Right lung (tissue), 5 donors: ENCODE results near the gene TOMM20. TPM values are rescaled to one million over a fixed set of nuclear protein-coding genes. Genes with fewer than 3 reads are reported as not detected.

Experiments
- DNase-seq, 2 donors: peaks; one replicate each; pipeline ENCODE4 v3.0.0-alpha.2; 2013
- polyA plus RNA-seq, 5 donors: library from polyadenylated mRNA; unstranded; fragments of 120-200 nt; gene quantifications; one replicate each; pipeline versions ENCODE4 v1.2.1 to v1.2.3, GENCODE V29; 2013; ENCODE audit warnings: inconsistent platforms in 1 of 5, low replicate concordance in 1 of 5; ENCODE audit not compliant: insufficient read length in 5 of 5, insufficient read depth in 1 of 5

The TOMM20 gene
- polyA plus RNA-seq, 5 donors = 160 to 195 (median 194) TPM

DNA sequence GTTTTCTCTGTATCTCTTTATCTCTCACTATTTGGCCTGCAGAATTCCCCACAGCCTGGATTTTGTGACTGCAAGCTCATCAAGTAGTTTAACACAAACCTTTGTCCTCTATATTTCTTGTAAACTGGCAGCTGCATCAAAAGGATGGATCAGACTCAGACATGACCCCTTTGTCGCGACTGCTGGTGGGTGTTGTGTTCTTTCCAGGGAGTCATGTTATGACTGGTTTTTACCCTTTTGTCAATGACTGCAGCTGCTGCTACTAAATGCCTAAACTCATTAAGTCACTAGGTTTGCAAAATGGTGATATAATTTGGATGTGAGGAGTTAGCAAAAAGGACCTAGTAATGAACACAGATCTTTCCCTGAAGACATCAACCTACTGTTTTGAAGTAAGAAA, 10.2 kb upstream of the TOMM20 start:
- no peak for DNase-seq

DNA sequence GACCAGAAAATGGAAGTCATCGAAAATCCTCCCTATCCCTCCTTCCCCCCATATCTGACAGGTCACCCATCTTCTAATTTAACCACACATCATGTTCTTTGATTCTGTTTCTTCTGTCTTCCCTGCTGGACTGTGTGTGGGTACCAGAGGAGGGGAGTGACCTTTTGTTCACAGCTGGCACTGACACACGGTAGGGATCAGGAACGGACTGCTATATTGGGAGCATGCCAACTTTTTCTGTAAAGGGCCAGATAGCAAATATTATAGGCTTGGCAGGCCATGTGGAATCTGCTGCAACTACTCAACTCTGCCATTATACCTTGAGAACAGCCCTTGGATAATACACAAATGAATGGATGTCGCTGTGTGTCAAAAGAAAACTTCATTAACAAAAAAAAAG, 7.5 kb upstream of the TOMM20 start:
- DNase-seq = no peak

DNA sequence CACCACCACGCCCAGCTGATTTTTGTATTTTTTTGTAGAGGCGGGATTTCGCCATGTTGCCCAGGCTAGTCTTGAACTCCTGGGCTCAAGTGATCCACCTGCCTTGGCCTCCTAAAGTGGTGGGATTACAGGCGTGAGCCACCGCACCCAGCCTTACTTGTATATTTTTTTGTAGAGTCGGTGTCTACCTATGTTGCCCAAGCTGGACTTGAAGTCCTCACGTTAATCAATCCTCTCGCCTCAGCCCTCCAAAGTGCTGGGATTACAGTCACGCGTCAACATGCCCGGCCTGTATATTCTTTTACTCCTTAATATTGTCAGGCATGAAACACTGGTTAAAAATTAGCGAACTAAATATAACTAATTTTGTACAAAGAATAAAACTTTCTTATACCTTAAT, 5.5 kb upstream of the TOMM20 start:
- DNase-seq = no peak

DNA sequence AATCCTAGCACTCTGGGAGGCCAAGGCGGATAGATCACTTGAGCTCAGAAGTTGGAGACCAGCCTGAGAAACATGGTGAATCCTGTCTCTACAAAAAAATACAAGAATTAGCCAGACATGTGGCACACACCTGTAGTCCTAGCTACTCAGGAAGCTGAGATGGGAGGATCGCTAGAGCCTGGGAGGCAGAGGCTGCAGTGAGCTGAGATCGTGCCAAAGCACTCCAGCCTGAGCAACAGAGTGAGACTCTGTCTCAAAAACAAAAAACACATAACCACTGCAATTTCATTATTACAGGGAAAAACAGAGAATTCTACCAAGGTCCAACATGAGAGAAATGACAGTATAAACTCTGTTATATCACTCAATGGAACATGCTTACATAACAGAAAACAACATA, 4.4 kb upstream of the TOMM20 start:
- no peak for DNase-seq

DNA sequence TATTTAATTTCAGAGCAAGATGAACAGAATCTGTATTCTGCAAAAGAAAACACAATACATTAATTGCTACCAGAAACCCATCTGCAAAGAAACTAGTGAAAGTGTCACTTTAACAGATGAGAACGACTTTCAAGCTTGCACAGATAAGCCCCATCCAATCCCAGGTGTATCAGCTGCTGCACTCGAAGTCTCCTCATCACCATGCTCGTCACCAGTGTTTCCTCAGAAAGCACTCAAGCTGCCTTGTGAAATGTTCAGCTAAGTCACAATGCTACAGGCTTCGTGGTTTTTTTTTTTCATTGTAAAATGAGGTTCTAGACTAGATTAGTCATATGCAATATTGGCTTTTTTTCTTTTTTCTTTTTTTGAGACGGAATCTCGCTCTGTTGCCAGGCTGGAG, 3.3 kb upstream of the TOMM20 start:
- DNase-seq = no peak

DNA sequence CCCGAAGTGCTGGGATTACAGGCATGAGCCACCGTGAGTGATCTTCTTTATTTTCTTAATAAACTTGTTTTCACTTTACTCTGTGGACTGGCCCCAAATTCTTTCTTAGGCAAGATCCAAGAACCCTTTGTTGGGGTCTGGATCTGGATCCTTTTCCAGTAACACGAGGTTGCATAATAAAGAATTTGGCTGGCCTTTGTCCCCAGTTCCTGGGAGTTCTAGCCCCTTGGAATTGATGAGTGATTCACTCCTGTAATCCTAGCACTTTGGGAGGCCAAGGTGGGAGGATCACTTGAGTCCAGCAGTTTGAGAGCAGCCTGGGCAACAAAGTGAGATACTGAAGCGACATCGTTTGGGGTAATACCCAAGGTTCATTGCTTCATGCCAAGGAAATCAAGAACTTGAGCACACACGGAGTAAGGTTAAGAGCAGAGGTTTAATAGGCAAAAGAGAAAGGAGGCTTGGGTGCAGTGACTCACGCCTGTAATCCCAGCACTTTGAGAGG, 2.2 kb upstream of the TOMM20 start:
- DNase-seq = no peak

DNA sequence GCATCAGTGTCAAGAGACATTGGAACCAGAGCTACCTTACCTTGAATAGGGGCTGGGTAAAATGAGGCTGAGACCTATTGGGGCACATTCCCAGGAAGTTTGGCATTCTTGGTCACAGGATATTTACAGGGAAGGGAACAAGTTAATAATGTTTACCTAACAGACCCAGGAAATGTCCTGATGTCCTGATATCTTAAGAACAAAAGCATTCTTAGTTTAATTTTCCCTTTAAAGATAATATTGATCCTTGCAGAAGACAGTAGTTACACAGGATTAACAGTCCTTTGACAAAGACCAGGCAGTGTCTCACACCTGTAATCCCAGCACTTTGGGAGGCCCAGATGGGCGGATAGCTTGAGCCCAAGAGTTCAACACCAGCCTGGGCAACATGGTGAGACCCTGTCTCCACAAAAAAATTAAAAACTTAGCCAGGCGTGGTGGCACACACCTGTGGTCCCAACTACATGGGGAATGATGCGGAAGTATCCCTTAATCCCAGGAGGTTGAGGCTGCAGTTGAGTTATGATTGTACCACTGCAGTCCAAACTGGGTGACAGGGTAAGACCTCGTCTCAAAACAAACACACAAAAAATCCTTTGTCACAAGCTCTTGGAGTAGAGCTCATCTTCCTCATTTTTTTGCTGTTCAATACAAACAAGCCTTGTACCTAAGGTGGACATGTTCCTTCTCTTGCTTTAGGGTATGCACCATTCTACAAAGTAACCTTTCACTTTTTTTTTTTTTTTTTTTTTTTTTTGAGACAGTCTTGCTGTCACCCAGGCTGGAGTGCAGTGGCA, 1.3 kb upstream of the TOMM20 start:
- DNase-seq = no peak

DNA sequence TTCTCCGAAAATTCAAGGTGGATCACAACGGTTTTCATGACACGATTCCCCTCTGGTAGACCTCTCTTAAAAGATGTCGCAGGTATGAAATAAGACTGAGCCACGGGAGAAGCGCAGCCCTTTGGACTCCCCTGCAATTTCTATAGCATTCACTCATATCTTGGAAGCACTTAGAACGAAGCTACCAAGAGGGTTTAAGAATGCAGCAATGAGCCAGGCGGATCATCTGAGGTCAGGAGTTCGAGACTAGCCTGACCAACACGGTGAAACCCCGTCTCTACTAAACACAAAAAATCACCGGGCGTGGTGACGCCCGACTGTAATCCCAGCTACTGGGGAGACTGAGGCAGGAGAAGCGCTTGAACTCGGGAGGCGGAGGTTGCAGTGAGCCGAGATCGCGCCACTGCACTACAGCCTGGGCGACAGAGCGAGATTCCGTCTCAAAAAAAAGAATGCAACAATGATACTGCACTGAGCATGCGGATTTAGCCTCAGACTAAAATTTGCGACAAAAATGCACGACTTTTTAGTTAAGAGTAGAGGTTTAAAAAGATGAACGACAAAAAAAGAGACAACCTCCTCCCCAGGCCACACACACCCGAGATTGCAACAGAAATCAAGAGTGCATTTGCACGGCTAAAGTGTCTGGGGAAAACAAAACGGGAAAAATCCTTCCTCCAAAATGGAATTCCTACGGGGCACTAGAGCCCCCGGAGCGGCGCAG, 743 bp downstream of the TOMM20 start:
- peak in 1 of 2 donors; percentile 8 for DNase-seq

DNA sequence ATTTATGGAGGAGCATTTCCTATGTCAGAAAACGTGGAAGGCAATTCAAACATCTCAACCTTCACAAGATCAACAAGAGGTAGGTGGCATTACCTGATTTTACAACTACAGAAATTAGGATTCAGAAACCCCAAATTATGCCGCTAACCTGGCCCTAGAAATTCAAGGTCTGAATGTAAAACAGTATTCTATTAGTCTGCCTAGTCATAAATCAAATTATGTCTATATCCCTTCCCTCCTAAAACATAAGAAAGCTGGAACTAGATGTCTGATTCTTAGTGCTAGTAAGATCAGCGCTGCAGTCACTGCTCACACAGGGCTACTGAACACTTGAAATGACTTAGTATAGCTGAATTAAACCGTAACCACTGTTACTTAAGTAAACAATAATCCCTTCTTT, 1.4 kb downstream of the TOMM20 start:
- DNase-seq = no peak

DNA sequence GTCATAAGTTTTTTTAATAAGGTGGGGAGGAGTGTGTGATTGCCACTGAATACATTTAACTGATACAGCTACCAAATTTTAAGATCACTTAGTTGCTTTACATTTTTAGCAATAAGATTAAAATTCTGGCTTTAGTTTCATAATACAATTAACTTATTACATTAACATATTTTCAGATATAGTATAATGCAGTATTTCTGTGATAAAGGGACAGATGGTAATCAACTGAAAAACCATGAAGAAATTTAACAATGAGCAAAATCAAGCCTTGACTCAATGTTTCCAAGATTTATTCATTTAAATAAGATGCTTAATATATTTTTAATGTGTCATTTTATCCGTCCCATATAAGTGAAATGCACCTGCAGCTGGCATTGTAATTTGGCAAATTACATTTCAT, 4.0 kb downstream of the TOMM20 start:
- no peak for DNase-seq

DNA sequence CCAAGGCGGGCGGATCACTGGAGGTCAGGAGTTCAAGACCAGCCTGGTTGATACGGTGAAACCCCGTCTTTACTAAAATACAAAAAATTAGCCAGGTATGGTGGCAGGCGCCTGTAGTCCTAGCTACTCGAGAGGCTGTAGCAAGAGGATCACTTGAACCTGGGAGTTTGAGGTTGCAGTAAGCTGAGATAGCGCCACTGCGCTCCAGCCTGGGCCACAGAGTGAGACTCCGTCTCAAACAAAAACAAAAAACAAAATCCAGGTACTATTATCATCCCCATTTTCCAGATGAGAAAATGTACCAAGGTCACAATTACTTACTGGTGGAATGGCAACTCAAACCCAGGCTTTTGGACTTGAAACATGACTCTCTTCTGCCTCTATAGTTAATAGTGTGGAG, 4.5 kb downstream of the TOMM20 start:
- DNase-seq = no peak

DNA sequence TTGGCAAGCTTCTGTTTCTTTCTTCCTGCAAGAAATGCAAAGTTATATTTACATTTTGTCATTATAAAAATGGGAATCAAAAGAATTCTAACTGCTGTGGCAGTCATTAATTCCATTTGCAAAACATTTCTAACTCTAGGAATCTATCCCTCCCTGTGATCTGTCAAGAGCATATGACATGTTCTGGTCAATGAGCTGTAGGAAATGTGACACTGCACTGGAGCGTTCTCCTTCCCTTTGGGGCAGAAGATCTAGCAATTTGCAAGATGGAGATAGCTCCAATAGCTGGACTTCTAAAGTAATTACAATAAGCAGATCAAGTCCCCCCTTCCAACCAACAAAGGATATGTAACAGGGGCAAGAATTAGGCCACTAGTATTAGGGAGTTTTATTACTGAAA, 6.3 kb downstream of the TOMM20 start:
- DNase-seq = no peak

DNA sequence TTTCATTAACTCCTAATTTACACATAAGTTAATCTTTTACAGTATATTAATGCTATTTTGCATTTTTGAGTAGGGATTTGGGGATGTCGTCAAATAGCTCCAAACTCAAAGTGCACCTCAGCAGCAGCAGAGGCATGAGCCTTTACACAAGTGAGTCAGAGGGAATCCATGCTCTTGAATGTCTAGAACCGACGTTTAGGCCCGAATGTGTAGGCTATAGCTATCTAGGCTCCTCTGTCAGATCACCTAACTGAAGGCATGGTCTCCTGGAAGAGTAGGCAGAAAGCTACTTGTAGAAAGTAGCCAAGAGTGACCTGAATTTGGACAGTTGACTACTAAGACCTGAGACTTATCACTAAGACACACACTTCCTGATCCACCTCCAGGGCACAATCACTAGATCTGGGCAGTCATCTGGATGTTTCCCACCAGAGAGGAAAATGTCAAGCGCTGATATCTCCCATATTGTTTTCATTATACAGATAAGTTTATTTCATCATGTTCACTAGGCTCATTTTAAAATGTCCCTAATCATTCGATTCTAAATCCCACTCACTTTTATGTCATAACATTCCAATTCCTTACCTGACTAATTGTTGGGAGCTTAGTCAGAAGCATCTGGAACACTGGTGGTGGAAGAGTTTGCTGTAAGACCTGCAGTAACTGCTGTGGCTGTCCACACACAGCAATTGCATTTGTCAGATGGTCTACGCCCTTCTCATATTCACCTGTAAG, 15.3 kb downstream of the TOMM20 start:
- DNase-seq = no peak

DNA sequence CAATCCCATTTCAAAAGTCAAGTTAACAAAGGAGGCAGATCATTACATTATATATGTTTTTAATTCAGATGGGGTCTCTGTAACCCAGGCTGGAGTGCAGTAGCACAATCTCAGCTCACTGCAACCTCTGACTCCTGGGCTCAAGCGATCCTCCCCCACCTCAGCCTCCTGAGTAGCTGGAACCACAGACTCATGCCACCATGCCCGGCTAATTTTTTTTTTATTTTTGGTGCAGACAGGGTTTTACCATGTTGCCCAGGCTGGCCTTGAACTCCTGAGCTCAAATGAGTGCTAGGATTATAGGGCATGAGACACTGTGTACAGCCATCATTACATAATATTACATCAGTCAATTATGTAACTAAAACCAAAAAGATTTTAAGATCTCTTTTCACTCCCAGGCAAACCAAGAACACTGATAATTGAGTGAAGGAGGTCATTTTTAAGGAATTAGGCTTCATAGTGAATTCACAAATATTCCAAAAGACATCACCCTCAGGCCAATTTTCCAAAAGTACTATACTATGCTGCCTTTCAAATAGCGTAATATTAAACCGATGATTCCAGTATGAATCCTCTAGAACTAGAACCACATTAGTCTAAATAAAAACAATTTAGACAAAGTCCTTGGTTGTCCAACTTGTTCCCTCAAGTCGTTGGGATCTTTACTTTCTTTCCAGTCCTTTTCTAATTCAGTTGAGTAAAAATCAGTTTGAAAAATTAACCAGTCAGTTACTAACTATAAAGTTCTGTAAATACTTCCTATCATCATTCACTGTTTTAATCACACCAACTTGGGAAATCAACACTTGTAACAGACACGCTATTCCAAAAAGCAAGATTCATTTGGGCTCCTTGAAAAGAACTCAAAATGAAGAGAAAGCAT, 16.1 kb downstream of the TOMM20 start:
- no peak for DNase-seq

DNA sequence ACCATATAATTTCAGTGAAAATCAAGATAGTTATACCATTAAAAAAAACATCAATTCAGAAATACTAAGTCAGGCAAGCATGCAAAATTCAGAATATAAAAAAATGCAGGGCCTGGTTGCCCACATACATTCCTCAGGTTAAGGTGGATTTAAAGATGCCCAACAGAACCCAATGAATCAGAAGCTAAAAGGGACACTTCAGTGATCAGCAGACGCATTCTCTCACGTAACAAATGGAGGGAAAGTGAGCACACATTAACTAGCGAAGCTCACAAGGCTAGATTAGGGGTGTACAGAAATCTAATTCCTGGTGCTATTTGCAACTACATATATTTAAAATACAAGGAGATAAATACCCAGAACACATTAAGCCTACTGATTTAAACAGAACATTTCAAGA, 17.5 kb downstream of the TOMM20 start:
- DNase-seq = no peak

DNA sequence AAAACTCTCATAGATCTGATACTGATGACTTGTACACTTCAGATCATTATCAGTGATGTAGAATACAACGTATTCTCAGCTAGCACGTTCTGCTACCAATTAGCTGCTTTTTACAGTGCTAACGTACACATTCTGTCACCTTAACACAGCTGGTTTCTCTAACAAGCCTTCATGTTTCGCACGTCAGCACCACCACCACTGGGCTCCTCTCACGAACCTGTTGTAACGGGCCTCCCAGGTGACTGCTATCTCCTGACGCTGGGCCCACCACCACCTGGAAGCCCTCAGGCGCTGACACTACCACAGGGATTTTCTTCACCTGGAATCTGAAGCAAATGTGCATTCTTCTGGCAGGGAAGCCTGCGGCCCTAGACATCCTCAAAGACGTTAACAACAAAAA, 19.8 kb downstream of the TOMM20 start:
- DNase-seq = no peak

DNA sequence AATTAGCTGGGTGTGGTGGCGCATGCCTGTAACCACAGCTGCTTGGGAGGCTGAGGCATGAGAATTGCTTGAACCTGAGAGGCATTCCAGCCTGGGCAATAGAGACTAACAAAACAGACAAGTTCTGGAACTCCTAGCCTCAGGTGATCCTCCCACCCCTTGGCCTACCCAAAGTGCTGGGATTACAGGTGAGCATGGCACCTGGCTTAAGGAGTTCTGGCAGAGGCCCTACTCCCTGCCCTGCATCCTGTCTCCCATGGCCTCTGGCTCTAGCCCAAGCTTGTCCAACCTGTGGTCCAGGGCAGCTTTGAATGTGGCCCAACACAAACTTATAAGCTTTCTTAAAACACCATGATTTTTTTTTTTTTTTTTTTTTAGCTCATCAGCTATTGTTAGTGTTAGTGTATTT, 20.4 kb downstream of the TOMM20 start:
- DNase-seq = no peak

DNA sequence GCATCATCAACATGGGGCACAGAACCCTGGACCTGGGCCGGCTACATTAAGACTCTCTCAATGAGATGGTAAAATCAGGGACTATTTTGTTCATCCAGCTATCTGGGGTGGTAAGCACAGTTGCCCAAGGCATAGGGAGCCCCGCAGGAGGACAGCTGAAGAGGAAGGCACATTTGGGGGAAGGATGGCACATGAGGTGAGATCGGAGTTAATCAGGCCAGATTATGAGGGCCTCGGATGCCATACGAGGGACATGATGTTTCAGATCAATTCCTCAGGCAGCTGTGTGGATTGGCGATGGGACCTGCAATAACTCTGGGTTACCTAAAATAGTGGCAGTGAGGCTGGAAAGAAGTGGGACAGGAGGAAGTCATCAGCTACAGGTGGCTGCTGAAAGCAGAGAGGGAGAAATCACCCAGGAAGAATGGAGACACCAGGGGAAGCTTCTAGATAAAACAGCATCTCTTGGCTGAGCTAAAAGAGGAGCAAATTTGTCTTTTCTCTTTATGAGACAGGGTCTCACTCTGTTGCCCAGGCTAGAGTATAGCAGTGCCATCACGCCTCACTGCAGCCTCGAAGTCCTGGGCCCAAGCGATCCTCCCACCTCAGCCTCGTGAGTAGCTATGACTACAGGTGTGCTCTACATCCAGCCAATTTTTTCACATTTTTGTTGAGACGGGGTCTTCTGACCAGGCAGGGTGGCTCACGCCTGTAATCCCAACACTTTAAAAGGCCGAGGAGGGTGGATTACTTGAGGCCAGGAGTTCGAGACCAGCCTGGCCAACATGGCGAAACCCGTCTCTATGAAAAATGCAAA, 21.1 kb downstream of the TOMM20 start:
- DNase-seq = no peak

DNA sequence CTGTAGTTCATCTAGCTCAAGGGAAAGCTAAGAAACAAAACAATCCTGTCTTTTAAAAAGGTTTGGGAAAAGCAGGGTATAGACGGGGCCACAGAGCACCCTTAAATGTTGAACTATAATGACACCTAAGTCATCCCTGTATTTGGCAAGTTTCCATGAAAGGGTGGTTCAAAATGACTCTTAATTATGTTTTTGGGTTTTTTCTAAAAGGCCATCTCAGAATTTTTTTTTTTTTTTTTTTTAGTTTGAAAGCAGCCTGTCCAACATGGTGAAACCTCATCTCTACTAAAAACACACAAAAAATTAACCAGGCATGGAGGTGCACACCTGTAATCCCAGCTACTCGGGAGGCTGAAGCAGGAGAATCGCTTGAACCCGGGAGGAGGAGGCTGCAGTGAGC, 22.2 kb downstream of the TOMM20 start:
- no peak for DNase-seq
